Adrenal gland (tissue), 5 donors: ENCODE results near the gene ADARB2.

ENCODE experiments used
- CTCF ChIP-seq, 6 experiments: fragments of 450-650 bp in 4 of 6; fragments of 200-600 bp in 2 of 6; sonication (generic) in 1 of 6; IDR thresholded peaks; 1 replicate in 5 of 6; 2 replicates in 1 of 6; pipeline versions ENCODE4 v1.5.1 to v1.8.0; 2016 to 2021; ENCODE audit warnings: antibody characterized with exemption in 6 of 6, mild to moderate bottlenecking in 2 of 6, moderate library complexity in 1 of 6
- POLR2A ChIP-seq, 2 donors: fragments of 450-650 bp; IDR thresholded peaks; one replicate each; pipeline ENCODE4 v1.6.1; 2017; ENCODE audit warnings: antibody characterized with exemption in 2 of 2, mild to moderate bottlenecking in 2 of 2, moderate library complexity in 1 of 2
- donor health status: DM: no; HTN: no; CAD: no.

GRCh38 chr10:1729751-1730150, 7.6 kb downstream of the ADARB2 start:
- no peak for TF ChIP-seq CTCF (IDR thresholded peaks at IDR 0.05)
- no peak for TF ChIP-seq POLR2A (IDR thresholded peaks at IDR 0.05)
